ENCODE data around the gene ZNF423.

DNA sequence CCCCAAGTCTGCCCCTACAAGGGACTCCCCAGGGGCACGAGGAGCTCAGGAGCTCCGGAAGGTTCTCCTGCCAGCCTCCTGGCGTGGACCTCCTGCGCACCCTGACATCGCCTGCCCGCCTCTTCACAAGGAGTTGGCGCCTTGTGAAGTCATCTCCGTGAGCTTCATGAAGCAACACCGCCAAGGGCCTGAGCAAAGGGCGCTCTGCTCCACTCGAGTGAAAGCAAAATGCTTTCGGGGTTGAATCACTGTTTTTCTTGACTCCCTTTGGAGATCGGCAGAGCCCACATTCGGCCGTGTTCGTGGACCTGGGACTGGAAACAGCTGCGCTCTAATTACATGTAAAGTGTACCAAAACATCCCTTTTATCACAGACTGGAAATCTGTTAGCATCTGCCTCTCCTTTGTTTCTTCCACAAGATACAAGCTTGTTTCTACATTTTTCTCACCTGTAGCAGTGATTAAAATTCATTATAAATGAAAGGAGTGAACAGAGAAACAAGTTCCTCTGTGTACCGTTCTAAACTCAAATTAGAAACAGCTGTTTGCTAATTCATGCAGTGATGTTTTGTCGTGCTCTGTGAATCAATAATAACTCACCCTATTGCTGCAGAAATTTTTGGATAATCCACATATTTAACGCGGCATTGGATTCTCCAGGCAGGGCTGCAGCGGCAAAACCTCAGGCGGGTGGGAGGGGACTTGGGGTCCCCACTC is 203.3 kb downstream of the ZNF423 start:
- TF ChIP-seq, protein P1, sequence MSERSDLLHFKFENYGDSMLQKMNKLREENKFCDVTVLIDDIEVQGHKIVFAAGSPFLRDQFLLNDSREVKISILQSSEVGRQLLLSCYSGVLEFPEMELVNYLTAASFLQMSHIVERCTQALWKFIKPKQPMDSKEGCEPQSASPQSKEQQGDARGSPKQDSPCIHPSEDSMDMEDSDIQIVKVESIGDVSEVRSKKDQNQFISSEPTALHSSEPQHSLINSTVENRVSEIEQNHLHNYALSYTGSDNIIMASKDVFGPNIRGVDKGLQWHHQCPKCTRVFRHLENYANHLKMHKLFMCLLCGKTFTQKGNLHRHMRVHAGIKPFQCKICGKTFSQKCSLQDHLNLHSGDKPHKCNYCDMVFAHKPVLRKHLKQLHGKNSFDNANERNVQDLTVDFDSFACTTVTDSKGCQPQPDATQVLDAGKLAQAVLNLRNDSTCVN (CRISPR knock-in tag; IDR thresholded peaks at IDR 0.05; ENCODE audit: borderline replicate concordance): no peak
- TF ChIP-seq ZNF777 (CRISPR knock-in tag; IDR thresholded peaks at IDR 0.05): no peak
- TF ChIP-seq KLF16 (CRISPR knock-in tag; IDR thresholded peaks at IDR 0.05): no peak
- no peak for TF ChIP-seq ZFP82 (CRISPR knock-in tag; IDR thresholded peaks at IDR 0.05; ENCODE audit: borderline replicate concordance)
- no peak for TF ChIP-seq HCFC1 (IDR thresholded peaks at IDR 0.05; ENCODE audit: low read depth, low read length)
- TF ChIP-seq HNRNPUL1 (IDR thresholded peaks at IDR 0.05; ENCODE audit: low read depth, low read length): no peak

All from HepG2 (cell line).